Measurements from ENCODE around the gene MBNL2. TPM values are rescaled to one million over a fixed set of nuclear protein-coding genes. Genes with fewer than 3 reads are reported as not detected.

Gene MBNL2
- total and polyA plus RNA-seq, 2 of the 13 experiments (the other 11 are each of a cell fraction or from before 2014, with no cell fraction given): 30.8 to 59.0 TPM

GRCh38 chr13:97432917-97433726 is 211.0 kb downstream of the MBNL2 start (continued):
- TF ChIP-seq KIAA2018 (CRISPR knock-in tag; IDR thresholded peaks at IDR 0.05; ENCODE audit: borderline replicate concordance): no peak
- no peak for TF ChIP-seq ZNF597 (CRISPR knock-in tag; IDR thresholded peaks at IDR 0.05)
- TF ChIP-seq, protein P1, sequence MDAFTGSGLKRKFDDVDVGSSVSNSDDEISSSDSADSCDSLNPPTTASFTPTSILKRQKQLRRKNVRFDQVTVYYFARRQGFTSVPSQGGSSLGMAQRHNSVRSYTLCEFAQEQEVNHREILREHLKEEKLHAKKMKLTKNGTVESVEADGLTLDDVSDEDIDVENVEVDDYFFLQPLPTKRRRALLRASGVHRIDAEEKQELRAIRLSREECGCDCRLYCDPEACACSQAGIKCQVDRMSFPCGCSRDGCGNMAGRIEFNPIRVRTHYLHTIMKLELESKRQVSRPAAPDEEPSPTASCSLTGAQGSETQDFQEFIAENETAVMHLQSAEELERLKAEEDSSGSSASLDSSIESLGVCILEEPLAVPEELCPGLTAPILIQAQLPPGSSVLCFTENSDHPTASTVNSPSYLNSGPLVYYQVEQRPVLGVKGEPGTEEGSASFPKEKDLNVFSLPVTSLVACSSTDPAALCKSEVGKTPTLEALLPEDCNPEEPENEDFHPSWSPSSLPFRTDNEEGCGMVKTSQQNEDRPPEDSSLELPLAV (CRISPR knock-in tag; conservative IDR thresholded peaks at IDR 0.05; ENCODE audit: low read depth): no peak
- TF ChIP-seq, protein P2, sequence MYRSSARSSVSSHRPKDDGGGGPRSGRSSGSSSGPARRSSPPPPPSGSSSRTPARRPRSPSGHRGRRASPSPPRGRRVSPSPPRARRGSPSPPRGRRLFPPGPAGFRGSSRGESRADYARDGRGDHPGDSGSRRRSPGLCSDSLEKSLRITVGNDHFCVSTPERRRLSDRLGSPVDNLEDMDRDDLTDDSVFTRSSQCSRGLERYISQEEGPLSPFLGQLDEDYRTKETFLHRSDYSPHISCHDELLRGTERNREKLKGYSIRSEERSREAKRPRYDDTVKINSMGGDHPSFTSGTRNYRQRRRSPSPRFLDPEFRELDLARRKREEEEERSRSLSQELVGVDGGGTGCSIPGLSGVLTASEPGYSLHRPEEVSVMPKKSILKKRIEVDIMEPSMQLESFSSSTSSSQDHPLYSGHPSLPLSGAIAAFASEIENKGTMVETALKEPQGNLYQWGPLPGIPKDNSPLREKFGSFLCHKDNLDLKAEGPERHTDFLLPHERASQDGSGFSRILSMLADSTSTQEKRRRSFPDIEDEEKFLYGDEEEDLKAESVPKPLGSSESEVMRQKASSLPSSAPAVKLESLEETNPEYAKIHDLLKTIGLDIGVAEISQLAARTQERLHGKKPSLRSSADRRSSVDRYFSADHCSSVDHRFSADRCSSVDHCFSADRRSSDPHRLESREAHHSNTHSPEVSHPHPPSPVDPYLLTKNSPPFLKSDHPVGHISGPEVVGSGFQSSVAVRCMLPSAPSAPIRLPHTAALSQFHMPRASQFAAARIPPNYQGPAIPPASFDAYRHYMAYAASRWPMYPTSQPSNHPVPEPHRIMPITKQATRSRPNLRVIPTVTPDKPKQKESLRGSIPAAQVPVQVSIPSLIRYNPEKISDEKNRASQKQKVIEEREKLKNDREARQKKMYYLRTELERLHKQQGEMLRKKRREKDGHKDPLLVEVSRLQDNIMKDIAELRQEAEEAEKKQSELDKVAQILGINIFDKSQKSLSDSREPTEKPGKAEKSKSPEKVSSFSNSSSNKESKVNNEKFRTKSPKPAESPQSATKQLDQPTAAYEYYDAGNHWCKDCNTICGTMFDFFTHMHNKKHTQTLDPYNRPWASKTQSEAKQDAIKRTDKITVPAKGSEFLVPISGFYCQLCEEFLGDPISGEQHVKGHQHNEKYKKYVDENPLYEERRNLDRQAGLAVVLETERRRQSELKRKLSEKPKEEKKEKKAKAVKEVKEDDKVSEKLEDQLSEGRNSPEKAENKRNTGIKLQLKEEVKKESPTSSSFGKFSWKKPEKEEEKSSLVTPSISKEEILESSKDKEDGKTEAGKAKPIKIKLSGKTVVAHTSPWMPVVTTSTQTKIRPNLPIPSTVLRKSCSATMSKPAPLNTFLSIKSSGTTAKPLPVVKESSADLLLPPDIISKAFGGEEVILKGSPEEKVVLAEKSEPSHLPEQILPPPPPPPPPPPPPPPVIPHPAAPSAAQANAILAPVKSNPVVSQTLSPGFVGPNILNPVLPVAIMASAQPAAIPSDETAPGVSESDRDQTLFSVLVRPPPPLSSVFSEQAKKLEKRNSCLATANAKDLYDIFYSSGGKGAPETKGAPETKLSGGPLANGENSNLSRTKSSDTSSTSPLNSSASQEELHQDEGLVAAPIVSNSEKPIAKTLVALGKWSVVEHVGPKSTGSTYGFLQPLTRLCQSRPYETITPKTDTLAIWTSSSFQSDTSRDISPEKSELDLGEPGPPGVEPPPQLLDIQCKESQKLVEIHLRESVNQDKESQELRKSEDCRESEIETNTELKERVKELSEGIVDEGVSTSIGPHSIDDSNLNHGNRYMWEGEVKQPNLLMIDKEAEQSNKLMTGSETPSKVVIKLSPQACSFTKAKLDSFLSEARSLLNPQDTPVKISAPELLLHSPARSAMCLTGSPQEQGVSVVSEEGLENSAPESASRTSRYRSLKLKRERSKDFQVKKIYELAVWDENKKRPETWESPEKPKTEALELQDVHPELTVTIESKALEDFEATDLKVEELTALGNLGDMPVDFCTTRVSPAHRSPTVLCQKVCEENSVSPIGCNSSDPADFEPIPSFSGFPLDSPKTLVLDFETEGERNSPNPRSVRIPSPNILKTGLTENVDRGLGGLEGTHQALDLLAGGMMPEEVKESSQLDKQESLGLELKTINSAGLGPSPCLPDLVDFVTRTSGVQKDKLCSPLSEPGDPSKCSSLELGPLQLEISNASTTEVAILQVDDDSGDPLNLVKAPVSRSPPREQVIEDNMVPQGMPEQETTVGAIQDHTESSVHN (CRISPR knock-in tag; IDR thresholded peaks at IDR 0.05): no peak
- no peak for TF ChIP-seq TBP (CRISPR knock-in tag; IDR thresholded peaks at IDR 0.05)
- no peak for TF ChIP-seq EZH2 (conservative IDR thresholded peaks at IDR 0.05; ENCODE audit: low read depth, low read length)
- TF ChIP-seq ARHGAP35 (CRISPR knock-in tag; IDR thresholded peaks at IDR 0.05; ENCODE audit: borderline replicate concordance): no peak
- no peak for TF ChIP-seq MTA3 (CRISPR knock-in tag; IDR thresholded peaks at IDR 0.05)
